A673 (cell line): ENCODE measurements around the gene TRPM3. TPM values are rescaled to one million over a fixed set of nuclear protein-coding genes. Genes with fewer than 3 reads are reported as not detected.
A peak's percentile ranks its signal among the peaks of the same experiment; 100 is the strongest.

Experiments used
- BruUV-seq: library from RNA; stranded (reverse); fragments of 400-500 nt; replicated peaks from 2 replicates; lab custom pipeline; 2021; lab: Mats Ljungman, UMichigan
- CTCF ChIA-PET: fragments of 300-600 bp; sonication (Branson Sonifier 250); formaldehyde crosslinking; loops from one replicate; lab custom pipeline; 2022; ENCODE audit warnings: antibody characterized with exemption; lab: Charles Lee
- POLR2A ChIA-PET: fragments of 300-600 bp; sonication (Branson Sonifier 250); formaldehyde crosslinking; loops from one replicate; lab custom pipeline; 2022; ENCODE audit warnings: antibody characterized with exemption; ENCODE audit not compliant: low non-redundant PET; lab: Charles Lee
- DNase-seq: peaks from one replicate; pipeline ENCODE4 v3.0.0-alpha.2; 2015; ENCODE audit warnings: low spot score
- H3K27ac ChIP-seq: fragments of 200-600 bp; sonication (generic); 2 replicates; pipeline ENCODE4 v1.5.1; 2016; ENCODE audit warnings: mixed run types, low read depth, mild to moderate bottlenecking, mixed read lengths, antibody characterized with exemption, low read length; ENCODE audit not compliant: poor library complexity, severe bottlenecking
- H3K27me3 ChIP-seq: fragments of 200-600 bp; sonication (generic); replicated peaks from 2 replicates; pipeline ENCODE4 v1.6.1; 2017; ENCODE audit warnings: mixed run types, low read depth, mild to moderate bottlenecking, mixed read lengths, antibody characterized with exemption, low read length; ENCODE audit not compliant: insufficient read depth, poor library complexity
- H3K36me3 ChIP-seq: fragments of 200-600 bp; sonication (generic); 2 replicates; pipeline ENCODE4 v1.6.1; 2016; ENCODE audit warnings: mixed run types, mild to moderate bottlenecking, mixed read lengths, antibody characterized with exemption, low read length; ENCODE audit not compliant: insufficient read depth, poor library complexity, severe bottlenecking
- H3K4me1 ChIP-seq: fragments of 200-600 bp; sonication (generic); 2 replicates; pipeline ENCODE4 v1.6.1; 2017; ENCODE audit warnings: mixed run types, mild to moderate bottlenecking, mixed read lengths, antibody characterized with exemption, low read length; ENCODE audit not compliant: insufficient read depth, poor library complexity, severe bottlenecking
- H3K4me3 ChIP-seq: fragments of 200-600 bp; sonication (generic); 2 replicates; pipeline ENCODE4 v1.5.1; 2016; ENCODE audit warnings: low read depth, mixed run types, mild to moderate bottlenecking, mixed read lengths, low read length; ENCODE audit not compliant: poor library complexity, severe bottlenecking
- H3K9me3 ChIP-seq: fragments of 200-600 bp; sonication (generic); 2 replicates; pipeline ENCODE4 v1.6.1; 2016; ENCODE audit warnings: mixed run types, low read depth, mild to moderate bottlenecking, mixed read lengths, antibody characterized with exemption, low read length; ENCODE audit not compliant: poor library complexity, severe bottlenecking
- EZH2 ChIP-seq: fragments of 200-600 bp; sonication (generic); IDR thresholded peaks from 2 replicates; pipeline ENCODE4 v1.6.1; 2017; ENCODE audit warnings: borderline replicate concordance, low read depth, mild to moderate bottlenecking, mixed read lengths, antibody characterized with exemption, low read length; ENCODE audit not compliant: poor library complexity, severe bottlenecking
- intact Hi-C: fragments of 100-400 bp; cut with micrococcal nuclease; formaldehyde crosslinking; loops from one replicate; pipeline ENCODE4 v1.10.0; 2022; ENCODE audit not compliant: unreplicated experiment
- total RNA-seq: library from RNA; stranded (reverse); gene quantifications from 2 replicates; pipeline ENCODE4 v1.2.3, GENCODE V29; 2021
- TF ChIP-seq, protein P1 (sequence below): fragments of 300-800, 200-600 bp; sonication (generic); conservative IDR thresholded peaks from 2 replicates; pipeline ENCODE4 v1.5.1; 2017; ENCODE audit warnings: low read depth, mild to moderate bottlenecking, antibody characterized with exemption, low read length, moderate library complexity, mixed read lengths

Gene TRPM3
- total RNA-seq, 1 experiment from 2014 or later: not detected

DNA sequence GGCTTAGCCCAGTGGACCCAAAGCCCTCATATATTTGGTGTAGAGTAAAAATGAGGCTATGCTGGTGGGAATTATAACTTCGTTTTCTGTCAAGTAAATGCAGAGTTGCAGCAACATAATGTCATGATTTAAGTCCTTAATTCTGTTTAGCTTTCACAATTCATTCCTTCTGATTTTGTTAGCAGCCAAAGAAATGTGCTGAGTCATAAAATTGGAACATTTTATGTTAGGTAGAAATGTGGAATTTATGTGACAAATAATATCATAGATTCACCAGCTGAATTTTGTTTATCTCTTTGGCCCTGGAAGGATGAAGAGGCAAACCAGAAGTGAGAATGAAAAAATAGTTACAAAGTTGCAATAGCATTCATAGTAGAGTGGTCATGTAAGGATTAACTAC lies 247.0 kb downstream of the TRPM3 start:
- no peak for DNase-seq
- ChIA-PET POLR2A (no interaction called here), CTCF (no interaction called here)
- Histone ChIP-seq H3K27ac (no peak overlapping the region), H3K4me3 (no peak overlapping the region), H3K27me3 (no peaks in the 10 kb centered on the region), H3K9me3 (no peaks in the 10 kb centered on the region), H3K4me1 (no peaks in the 10 kb centered on the region), H3K36me3 (no peaks in the 10 kb centered on the region)
- intact Hi-C loops: no loop called here
- BruUV-seq: no TSS peak
- TF ChIP-seq, protein P1, sequence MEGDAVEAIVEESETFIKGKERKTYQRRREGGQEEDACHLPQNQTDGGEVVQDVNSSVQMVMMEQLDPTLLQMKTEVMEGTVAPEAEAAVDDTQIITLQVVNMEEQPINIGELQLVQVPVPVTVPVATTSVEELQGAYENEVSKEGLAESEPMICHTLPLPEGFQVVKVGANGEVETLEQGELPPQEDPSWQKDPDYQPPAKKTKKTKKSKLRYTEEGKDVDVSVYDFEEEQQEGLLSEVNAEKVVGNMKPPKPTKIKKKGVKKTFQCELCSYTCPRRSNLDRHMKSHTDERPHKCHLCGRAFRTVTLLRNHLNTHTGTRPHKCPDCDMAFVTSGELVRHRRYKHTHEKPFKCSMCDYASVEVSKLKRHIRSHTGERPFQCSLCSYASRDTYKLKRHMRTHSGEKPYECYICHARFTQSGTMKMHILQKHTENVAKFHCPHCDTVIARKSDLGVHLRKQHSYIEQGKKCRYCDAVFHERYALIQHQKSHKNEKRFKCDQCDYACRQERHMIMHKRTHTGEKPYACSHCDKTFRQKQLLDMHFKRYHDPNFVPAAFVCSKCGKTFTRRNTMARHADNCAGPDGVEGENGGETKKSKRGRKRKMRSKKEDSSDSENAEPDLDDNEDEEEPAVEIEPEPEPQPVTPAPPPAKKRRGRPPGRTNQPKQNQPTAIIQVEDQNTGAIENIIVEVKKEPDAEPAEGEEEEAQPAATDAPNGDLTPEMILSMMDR: no peak
- no peak for TF ChIP-seq EZH2

DNA sequence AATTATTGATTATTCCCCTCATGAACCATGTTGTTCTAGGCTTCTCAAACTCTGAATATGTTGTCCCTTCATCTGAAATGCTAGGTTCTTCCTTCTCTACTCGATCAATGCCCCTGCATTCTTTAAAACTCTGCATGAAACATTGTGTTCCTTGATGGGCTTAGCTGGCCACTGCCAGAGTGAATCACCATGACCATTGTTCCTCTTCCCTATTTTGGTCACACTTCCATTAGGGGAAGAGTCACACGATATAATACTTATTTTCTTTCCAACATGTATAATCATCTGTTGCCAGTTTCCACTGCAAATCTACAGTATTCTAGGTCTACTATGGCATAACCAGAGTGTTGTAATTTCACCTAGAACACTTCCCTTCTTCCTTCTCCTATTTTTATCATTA lies 247.9 kb downstream of the TRPM3 start:
- Histone ChIP-seq H3K9me3 (no peaks in the 10 kb centered on the region), H3K27ac (no peak overlapping the region), H3K36me3 (no peaks in the 10 kb centered on the region), H3K4me3 (no peak overlapping the region), H3K4me1 (no peaks in the 10 kb centered on the region), H3K27me3 (no peaks in the 10 kb centered on the region)
- DNase-seq: no peak
- no TSS peak for BruUV-seq
- ChIA-PET CTCF (no interaction called here), POLR2A (no interaction called here)
- TF ChIP-seq, protein P1: no peak
- no peak for TF ChIP-seq EZH2
- intact Hi-C loops: no loop called here

DNA sequence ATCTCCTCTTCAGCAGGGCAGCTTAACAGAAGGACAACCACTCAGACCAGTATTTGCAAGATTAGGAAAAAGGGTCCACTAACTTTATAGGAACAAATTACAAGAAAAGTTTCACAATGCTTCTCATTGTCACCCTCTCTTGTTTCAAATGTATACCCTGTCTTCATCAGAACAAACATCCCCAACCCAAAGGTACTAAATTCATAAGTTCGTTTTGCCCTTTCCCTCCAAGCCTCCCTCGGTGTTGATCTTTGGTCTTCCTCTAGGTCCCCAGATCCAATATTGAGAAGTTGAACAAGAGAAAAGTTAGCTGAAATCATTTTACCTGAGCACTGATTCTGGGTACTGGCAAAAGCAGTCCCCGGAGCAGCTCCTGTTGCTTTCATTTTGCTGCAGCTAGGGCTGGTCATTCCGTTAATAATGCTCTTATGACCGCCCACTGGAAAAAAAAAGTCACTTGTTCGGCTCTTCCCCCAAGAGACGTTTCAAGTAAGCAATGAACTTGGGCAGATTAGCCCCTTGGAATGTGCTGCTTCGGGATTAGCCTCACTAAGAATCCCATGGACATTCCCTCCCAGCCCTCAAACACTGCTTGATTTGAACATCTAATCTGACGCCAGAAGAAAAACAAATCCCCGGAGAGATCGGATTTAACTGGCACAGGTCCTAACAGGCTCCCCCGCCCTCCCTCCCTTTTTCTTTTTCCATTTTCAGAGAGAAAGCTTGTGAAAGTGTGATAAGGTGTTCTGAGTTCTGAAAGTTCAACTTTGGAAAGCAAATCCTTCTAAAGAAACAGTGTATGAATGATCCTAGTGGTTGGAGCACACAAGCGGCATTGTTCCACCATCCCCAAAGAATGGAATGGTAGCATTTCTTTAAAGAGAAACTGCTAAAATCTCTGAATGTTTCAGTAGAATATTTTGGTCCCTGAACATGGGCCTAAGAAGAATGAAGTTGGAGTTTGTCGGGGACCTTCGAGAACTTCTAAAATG lies 252.5 kb downstream of the TRPM3 start:
- DNase-seq: peak; percentile 3
- no peak overlapping the region for H3K4me3 ChIP-seq
- ChIA-PET CTCF (no interaction called here), POLR2A (no interaction called here)
- no peaks in the 10 kb centered on the region for H3K27me3 ChIP-seq
- H3K36me3 ChIP-seq: no peaks in the 10 kb centered on the region
- H3K4me1 ChIP-seq: no peaks in the 10 kb centered on the region
- intact Hi-C loops: no loop called here
- no peaks in the 10 kb centered on the region for H3K9me3 ChIP-seq
- no peak for TF ChIP-seq EZH2
- TF ChIP-seq, protein P1: no peak
- no TSS peak for BruUV-seq
- no peak overlapping the region for H3K27ac ChIP-seq
